HEK293T (cell line): ENCODE data around the gene AP2S1.
"Not testable (repeated sequence)": the region's sequence is repeated elsewhere in the genome, so short reads cannot be mapped to it uniquely, and the experiment has no call there.

Experiments
- CTCF ChIA-PET: fragments of 350-600 bp; formaldehyde crosslinking; extraction: SDS; loops from one replicate; lab custom pipeline; 2021; ENCODE audit warnings: antibody characterized with exemption, inconsistent platforms; lab: Yijun Ruan, JAX
- POLR2A ChIA-PET: fragments of 350-600 bp; formaldehyde crosslinking; extraction: SDS; loops from one replicate; lab custom pipeline; 2020; ENCODE audit warnings: antibody characterized with exemption, inconsistent platforms; lab: Yijun Ruan, JAX
- DNase-seq: peaks from one replicate; pipeline ENCODE4 v3.0.0; 2012; ENCODE audit warnings: mixed read lengths; ENCODE audit errors: extremely low spot score
- ARNT ChIP-seq: fragments of 450-650 bp; IDR thresholded peaks from 2 replicates; pipeline ENCODE4 v1.6.1; 2017; ENCODE audit warnings: mild to moderate bottlenecking
- BHLHE40 ChIP-seq: fragments of 450-650 bp; IDR thresholded peaks from 2 replicates; pipeline ENCODE4 v1.6.1; 2016; ENCODE audit warnings: mild to moderate bottlenecking, moderate library complexity, borderline replicate concordance
- CTBP1 ChIP-seq: fragments of 450-650 bp; IDR thresholded peaks from 2 replicates; pipeline ENCODE4 v1.6.1; 2016; ENCODE audit warnings: borderline replicate concordance
- ELF4 ChIP-seq: fragments of 450-650 bp; IDR thresholded peaks from 2 replicates; pipeline ENCODE4 v1.6.1; 2017; ENCODE audit warnings: antibody characterized with exemption
- FOXA1 ChIP-seq: fragments of 450-650 bp; IDR thresholded peaks from 2 replicates; pipeline ENCODE4 v1.6.1; 2016; ENCODE audit warnings: mild to moderate bottlenecking
- FOXK2 ChIP-seq: fragments of 450-650 bp; IDR thresholded peaks from 2 replicates; pipeline ENCODE4 v1.6.1; 2016; ENCODE audit warnings: mild to moderate bottlenecking
- FOXM1 ChIP-seq: fragments of 450-650 bp; IDR thresholded peaks from 2 replicates; pipeline ENCODE4 v1.6.1; 2017; ENCODE audit warnings: mild to moderate bottlenecking, borderline replicate concordance
- HDGF ChIP-seq: fragments of 450-650 bp; IDR thresholded peaks from 2 replicates; pipeline ENCODE4 v1.6.1; 2017; ENCODE audit warnings: antibody characterized with exemption, borderline replicate concordance
- L3MBTL2 ChIP-seq: fragments of 450-650 bp; conservative IDR thresholded peaks from 2 replicates; pipeline ENCODE4 v1.6.1; 2016; ENCODE audit warnings: mild to moderate bottlenecking
- LEF1 ChIP-seq: fragments of 450-650 bp; IDR thresholded peaks from 2 replicates; pipeline ENCODE4 v1.6.1; 2017; ENCODE audit warnings: mild to moderate bottlenecking, borderline replicate concordance
- NFRKB ChIP-seq: fragments of 450-650 bp; IDR thresholded peaks from 2 replicates; pipeline ENCODE4 v1.6.1; 2016; ENCODE audit warnings: mild to moderate bottlenecking, moderate library complexity
- SP1 ChIP-seq: fragments of 450-650 bp; IDR thresholded peaks from 2 replicates; pipeline ENCODE4 v1.6.1; 2017
- SUZ12 ChIP-seq: fragments of 450-650 bp; IDR thresholded peaks from 2 replicates; pipeline ENCODE4 v1.6.1; 2016; ENCODE audit warnings: mild to moderate bottlenecking
- TARDBP ChIP-seq: fragments of 450-650 bp; IDR thresholded peaks from 2 replicates; pipeline ENCODE4 v1.6.1; 2016
- ZNF384 ChIP-seq: fragments of 450-650 bp; IDR thresholded peaks from 2 replicates; pipeline ENCODE4 v1.6.1; 2016
- TF ChIP-seq, protein P1 (sequence below): fragments of 450-650 bp; IDR thresholded peaks from 2 replicates; pipeline ENCODE4 v1.6.1; 2016

AP2S1 gene

DNA sequence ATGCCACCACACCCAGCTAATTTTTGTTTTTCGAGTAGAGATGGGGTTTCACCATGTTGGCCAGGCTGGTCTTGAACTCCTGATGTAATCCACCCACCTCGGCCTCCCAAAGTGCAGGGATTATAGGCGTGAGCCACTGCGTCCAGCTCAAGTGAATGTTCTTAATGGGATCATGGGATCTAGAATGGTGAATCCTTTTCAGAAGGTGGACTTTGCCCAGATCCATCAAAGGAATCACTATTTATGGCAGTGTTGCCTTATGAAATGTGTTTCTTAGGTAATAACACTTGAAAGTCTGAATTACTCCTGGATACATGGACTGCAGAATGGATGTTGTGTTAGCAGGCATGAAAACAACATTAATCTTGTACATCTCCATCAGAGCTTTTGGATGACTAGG is 30.4 kb upstream of the AP2S1 start:
- CTCF ChIA-PET, result no interaction called here

DNA sequence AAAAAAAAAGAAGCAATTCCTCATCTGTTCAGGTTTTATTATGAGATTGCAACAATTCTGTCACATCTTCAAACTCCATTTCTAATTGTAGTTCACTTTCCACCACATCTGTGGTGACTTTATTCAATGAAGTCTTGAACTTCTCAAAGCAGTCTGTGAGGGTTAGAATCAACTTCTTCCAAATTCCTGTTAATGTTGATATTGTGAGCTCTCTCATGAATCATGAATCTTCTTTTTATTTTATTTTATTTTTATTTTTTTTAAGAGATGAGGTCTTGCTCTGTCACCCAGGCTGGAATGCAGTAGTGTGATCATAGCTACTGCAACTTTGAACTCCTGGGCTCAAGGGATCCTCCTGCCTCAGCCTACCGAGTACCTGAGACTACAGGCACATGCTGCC is 29.8 kb upstream of the AP2S1 start:
- POLR2A ChIA-PET, result interaction anchor here (1.1 kb wide), 1 partner anchor 19 kb away, joined by 3 read pairs; no protein-coding TSS in a partner anchor
- CTCF ChIA-PET, result no interaction called here

More for the DNA sequence above, 30.4 kb upstream of the AP2S1 start:
- POLR2A ChIA-PET, result interaction anchor here (1.1 kb wide), 1 partner anchor 20 kb away, joined by 3 read pairs; no protein-coding TSS in a partner anchor
- no peak for DNase-seq
- TF ChIP-seq ELF4, result no peak

DNA sequence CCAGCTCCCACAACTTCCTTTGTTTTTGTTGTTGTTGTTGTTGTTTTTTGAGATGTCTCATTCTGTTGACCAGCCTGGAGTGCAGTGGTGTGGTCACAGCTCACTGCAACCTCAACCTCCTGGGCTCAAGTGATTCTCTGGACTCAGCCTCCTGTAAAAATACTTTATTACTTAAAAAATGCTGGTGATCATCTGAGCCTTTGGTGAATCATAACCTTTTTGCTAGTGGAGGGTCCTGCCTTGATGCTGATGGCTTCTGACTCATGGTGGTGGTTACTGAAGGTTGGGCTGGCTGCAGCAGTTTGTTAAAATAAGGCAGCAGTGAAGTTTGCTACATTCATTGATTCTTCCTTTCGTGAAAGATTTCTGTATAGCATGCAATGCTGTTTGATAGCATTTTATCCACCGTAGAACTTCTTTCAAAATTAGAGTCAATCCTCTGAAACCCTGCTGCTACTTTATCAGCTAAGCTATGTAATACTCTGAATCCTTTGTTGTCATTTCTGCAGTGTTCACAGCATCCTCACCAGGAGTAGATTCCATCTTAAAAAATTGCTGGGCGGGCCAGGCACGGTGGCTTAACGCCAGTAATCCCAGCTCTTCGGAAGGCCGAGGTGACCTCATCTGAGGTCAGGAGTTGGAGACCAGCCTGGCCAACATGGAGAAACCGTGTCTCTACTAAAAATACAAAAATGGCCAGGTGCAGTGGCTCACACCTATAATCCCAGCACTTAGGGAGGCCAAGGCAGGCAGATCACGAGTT is 28.1 kb upstream of the AP2S1 start:
- TF ChIP-seq TARDBP, result no peak
- TF ChIP-seq SUZ12, result no peak
- no peak for TF ChIP-seq CTBP1
- TF ChIP-seq NFRKB, result no peak
- ChIA-PET POLR2A (interaction anchor here (1.1 kb wide), 1 partner anchor 10 kb away, joined by 3 read pairs; no protein-coding TSS in a partner anchor), CTCF (no interaction called here)
- no peak for DNase-seq

More for the DNA sequence above, 29.8 kb upstream of the AP2S1 start:
- DNase-seq, result no peak
- no peak for TF ChIP-seq TARDBP

DNA sequence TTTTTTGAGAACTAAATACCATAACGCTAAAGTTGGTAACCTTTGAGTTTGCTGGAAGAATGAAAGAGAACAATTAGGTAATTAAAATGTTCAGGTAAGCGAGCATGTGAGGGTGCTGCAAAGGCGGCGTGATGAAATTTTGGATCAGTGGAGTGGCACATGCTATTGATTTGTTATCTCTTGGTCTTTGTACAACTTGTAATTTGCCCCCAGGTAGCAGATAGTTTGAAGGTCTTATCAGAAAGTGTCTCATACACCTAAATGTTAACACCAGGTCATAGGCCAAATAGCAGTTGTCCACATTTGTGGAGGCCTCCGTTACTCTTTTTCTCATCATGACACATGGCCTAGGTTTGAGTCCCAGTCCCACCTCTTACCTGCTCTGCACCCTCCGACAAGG is 25.0 kb upstream of the AP2S1 start:
- ChIA-PET CTCF (no interaction called here), POLR2A (no interaction called here)
- no peak for DNase-seq
- TF ChIP-seq, protein P1, sequence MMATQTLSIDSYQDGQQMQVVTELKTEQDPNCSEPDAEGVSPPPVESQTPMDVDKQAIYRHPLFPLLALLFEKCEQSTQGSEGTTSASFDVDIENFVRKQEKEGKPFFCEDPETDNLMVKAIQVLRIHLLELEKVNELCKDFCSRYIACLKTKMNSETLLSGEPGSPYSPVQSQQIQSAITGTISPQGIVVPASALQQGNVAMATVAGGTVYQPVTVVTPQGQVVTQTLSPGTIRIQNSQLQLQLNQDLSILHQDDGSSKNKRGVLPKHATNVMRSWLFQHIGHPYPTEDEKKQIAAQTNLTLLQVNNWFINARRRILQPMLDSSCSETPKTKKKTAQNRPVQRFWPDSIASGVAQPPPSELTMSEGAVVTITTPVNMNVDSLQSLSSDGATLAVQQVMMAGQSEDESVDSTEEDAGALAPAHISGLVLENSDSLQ, result no peak
- no peak for TF ChIP-seq SP1
- no peak for TF ChIP-seq HDGF
- TF ChIP-seq NFRKB, result no peak
- TF ChIP-seq BHLHE40, result no peak
- no peak for TF ChIP-seq TARDBP
- no peak for TF ChIP-seq SUZ12
- TF ChIP-seq L3MBTL2, result no peak
- no peak for TF ChIP-seq FOXK2
- TF ChIP-seq ELF4, result no peak
- no peak for TF ChIP-seq CTBP1
- TF ChIP-seq LEF1, result no peak
- TF ChIP-seq ARNT, result no peak
- TF ChIP-seq FOXM1, result no peak

DNA sequence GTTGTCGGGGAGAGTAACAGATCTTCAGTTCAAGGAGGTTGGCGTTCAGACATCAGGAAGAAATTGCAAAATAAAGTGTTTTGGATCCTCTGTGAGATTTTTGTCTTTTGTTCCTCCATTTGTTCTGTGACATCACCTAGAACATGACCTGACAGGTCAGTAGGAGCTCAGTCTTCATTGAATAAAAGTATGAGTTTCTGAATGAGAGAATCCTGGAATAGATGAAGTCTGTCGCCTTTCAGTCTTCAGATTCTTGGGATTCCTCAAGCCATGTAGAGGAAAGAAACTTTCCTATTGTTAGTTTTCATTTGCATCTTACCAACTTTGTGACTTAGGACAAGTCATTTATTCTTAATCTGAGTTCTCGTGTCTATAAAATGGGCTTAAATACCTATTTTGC is 24.6 kb upstream of the AP2S1 start:
- ChIA-PET CTCF (no interaction called here), POLR2A (no interaction called here)
- no peak for DNase-seq
- TF ChIP-seq LEF1 (no peak), L3MBTL2 (no peak), FOXA1 (no peak), BHLHE40 (no peak), FOXM1 (no peak), CTBP1 (no peak), HDGF (no peak), ARNT (no peak), SP1 (no peak), FOXK2 (no peak), NFRKB (no peak), TARDBP (no peak), SUZ12 (no peak), ELF4 (no peak), ZNF384 (no peak)
- TF ChIP-seq, protein P1, result no peak

DNA sequence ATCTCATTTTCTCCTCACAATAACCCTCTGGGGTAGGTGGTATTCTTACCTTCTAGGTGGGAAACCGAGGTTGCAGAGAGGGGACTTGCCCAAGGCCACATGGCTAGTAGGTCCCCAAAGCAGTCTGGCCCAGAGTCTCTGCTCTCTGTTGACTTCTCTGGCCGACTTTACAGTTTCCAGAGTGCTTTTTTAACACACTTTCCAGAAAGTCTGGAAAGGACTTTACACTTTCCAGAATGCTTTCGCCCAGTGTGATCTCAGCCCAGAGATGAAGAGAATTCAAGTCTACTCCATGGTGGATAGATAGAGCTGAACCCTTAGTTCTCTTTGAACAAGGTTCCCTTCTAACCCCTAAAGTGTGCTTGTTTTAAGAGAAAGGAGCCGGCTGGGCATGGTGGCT is 22.3 kb upstream of the AP2S1 start:
- CTCF ChIA-PET, result interaction anchor here (0.8 kb wide), 1 partner anchor 12 kb away, joined by 4 read pairs; no protein-coding TSS in a partner anchor
- POLR2A ChIA-PET, result no interaction called here
- TF ChIP-seq, protein P1, result no peak
- TF ChIP-seq BHLHE40, result no peak
- no peak for TF ChIP-seq ELF4
- TF ChIP-seq HDGF, result no peak
- no peak for TF ChIP-seq ARNT
- TF ChIP-seq FOXK2, result no peak
- TF ChIP-seq L3MBTL2, result no peak
- TF ChIP-seq LEF1, result no peak
- no peak for TF ChIP-seq SP1
- TF ChIP-seq CTBP1, result no peak
- TF ChIP-seq FOXM1, result no peak
- DNase-seq, result no peak

DNA sequence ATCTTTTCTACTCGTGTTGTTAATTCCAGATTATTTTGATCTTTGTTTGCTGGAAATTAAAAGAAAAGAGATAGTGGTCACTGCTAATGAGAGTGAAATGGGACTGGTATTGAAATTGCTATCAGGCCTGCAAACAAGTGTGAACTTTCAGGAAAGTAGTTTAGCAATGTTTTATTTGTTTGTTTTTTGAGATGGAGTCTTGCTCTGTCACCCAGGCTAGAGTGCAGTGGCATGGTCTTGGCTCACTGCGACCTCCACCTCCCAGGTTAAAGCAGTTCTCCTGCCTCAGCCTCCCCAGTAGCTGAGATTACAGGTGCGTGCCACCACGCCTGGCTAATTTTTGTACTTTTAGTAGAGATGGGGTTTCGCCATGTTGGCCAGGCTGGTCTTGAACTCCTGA is 20.5 kb upstream of the AP2S1 start:
- POLR2A ChIA-PET, CTCF ChIA-PET, DNase-seq: not testable (repeated sequence)
